Left lung (tissue), 10 donors: ENCODE measurements around the gene HDDC2. TPM values are rescaled to one million over a fixed set of nuclear protein-coding genes. Genes with fewer than 3 reads are reported as not detected.

ENCODE experiments used
- ATAC-seq: fragments of 200-7000 bp; cut with Tn5 transposase; one replicate; pipeline ENCODE4 v1.9.1; 2020; ENCODE audit warnings: moderate library complexity
- DNase-seq, 4 donors: peaks; one replicate each; pipeline ENCODE4 v3.0.0-alpha.2; 2013 to 2020
- H3K27ac ChIP-seq, 2 donors: fragments of 200-600 bp; sonication (generic) in 1 of 2; one replicate each; pipeline versions ENCODE4 v1.5.0 to v1.8.0; 2020 to 2021
- H3K27me3 ChIP-seq, 2 donors: fragments of 200-600 bp; sonication (generic) in 1 of 2; one replicate each; pipeline versions ENCODE4 v1.5.0 to v1.8.0; 2020 to 2021
- H3K36me3 ChIP-seq, 2 donors: fragments of 200-600 bp; sonication (generic) in 1 of 2; one replicate each; pipeline versions ENCODE4 v1.5.0 to v1.8.0; 2020 to 2021
- H3K4me1 ChIP-seq, 2 donors: fragments of 200-600 bp; one replicate each; pipeline ENCODE4 v1.8.0; 2021
- H3K4me3 ChIP-seq, 2 donors: fragments of 200-600 bp; sonication (generic) in 1 of 2; one replicate each; pipeline versions ENCODE4 v1.5.0 to v1.8.0; 2020 to 2021; ENCODE audit warnings: mild to moderate bottlenecking in 1 of 2
- H3K9me3 ChIP-seq, 2 donors: fragments of 200-600 bp; sonication (generic) in 1 of 2; one replicate each; pipeline versions ENCODE4 v1.5.0 to v1.8.0; 2020 to 2021
- intact Hi-C, 2 donors: fragments of 100-400 bp; cut with DNase I; formaldehyde crosslinking; loops; one replicate each; pipeline versions ENCODE4 v1.11.2 to v1.14.2; 2022
- polyA plus RNA-seq, 6 donors: library from polyadenylated mRNA; unstranded; fragments of 120-200 nt; gene quantifications; one replicate each; pipeline ENCODE4 v1.2.1, GENCODE V29; 2013; ENCODE audit not compliant: insufficient read length in 6 of 6
- total RNA-seq, 2 donors: library from RNA; stranded (reverse); fragmentation: NEBNext Ultra II Directional; extraction: Animal tissue kit (Norgen Biotek cat#: 25700); gene quantifications; one replicate each; pipeline ENCODE4 v1.2.1, GENCODE V29; 2021
- TF ChIP-seq, protein P1 (sequence below), 2 donors: fragments of 200-600 bp; sonication (generic) in 1 of 2; IDR thresholded peaks; one replicate each; pipeline versions ENCODE4 v1.5.0 to v1.8.0; 2021; ENCODE audit warnings: antibody characterized with exemption in 2 of 2
- donor health status: DM: no; HTN: yes; CAD: no.
- donor health status: DM: no; HTN: no; CAD: no.

Gene HDDC2
- total and polyA plus RNA-seq, 8 donors, result 49.2 to 86.9 (median 79.9) TPM

DNA sequence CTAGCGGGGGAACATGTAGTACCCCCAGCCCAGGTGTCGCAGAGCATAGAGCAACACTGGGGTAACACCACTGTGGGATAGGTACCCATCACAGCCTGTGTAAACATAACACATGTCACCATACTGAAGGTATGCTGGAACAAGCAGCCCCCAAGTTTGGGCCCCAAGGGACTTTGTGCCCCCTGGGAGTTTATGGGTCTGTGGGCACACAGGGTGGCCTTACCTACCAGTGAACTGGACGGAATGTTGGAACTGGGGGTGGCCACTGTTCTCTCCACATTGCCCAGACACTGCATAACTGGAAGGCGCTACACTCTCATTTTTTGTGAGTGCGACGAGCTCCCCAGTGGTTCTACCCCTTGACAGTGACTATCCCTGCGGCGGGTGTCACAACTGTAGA is 28.5 kb downstream of the HDDC2 start:
- Histone ChIP-seq H3K9me3 (no peaks in the 10 kb centered on the region), H3K4me3 (no peak overlapping the region), H3K27ac (no peak overlapping the region), H3K36me3 (peaks cover 5 to 55% of the 10 kb centered on the region in 2 donors), H3K27me3 (no peaks in the 10 kb centered on the region), H3K4me1 (no peaks in the 10 kb centered on the region)
- no peak for ATAC-seq
- TF ChIP-seq, protein P1, sequence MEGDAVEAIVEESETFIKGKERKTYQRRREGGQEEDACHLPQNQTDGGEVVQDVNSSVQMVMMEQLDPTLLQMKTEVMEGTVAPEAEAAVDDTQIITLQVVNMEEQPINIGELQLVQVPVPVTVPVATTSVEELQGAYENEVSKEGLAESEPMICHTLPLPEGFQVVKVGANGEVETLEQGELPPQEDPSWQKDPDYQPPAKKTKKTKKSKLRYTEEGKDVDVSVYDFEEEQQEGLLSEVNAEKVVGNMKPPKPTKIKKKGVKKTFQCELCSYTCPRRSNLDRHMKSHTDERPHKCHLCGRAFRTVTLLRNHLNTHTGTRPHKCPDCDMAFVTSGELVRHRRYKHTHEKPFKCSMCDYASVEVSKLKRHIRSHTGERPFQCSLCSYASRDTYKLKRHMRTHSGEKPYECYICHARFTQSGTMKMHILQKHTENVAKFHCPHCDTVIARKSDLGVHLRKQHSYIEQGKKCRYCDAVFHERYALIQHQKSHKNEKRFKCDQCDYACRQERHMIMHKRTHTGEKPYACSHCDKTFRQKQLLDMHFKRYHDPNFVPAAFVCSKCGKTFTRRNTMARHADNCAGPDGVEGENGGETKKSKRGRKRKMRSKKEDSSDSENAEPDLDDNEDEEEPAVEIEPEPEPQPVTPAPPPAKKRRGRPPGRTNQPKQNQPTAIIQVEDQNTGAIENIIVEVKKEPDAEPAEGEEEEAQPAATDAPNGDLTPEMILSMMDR (IDR thresholded peaks at IDR 0.05), result no peak
- no peak for DNase-seq
- intact Hi-C loops, result no loop called here

DNA sequence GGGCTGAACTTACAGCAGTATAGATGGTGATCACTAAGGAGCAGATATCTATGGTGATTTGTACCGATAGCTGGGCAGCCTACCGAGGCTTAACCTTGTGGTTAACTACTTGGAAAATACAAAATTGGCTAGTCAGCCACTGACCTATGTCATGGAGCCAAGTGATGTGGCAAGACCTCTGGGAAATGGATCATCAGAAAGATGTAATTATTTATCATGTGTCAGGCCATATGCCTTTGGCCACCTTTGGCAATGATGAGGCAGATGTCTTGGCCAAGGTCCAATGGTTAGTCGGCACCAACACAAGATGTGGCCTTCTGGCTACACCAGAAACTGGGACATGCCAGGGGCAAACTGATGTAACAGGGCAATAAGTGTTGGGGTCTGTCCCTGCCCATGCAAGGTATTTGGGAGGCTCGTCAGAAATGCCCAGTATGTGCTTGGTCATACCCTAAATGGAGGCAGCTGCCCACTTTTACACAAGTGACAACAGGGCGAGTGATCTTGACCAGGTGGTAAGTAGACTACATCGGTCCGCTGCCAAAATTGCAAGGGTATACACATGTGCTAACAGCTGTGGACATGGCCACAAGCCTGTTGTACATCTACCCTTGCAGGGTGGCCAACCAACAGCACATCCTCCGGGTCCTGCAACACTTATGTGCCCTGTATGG is 30.1 kb downstream of the HDDC2 start:
- H3K27me3 ChIP-seq, result no peaks in the 10 kb centered on the region
- intact Hi-C loops, result no loop called here
- H3K9me3 ChIP-seq, result no peaks in the 10 kb centered on the region
- DNase-seq (no peak), ATAC-seq (no peak)
- TF ChIP-seq, protein P1 (IDR thresholded peaks at IDR 0.05), result no peak
- H3K4me3 ChIP-seq, result no peak overlapping the region
- H3K27ac ChIP-seq, result no peak overlapping the region
- H3K4me1 ChIP-seq, result no peaks in the 10 kb centered on the region
- peaks cover 5 to 50% of the 10 kb centered on the region in 2 donors for H3K36me3 ChIP-seq

GRCh38 chr6:125270380-125270779 is 31.4 kb downstream of the HDDC2 start:
- intact Hi-C loops, result no loop called here
- DNase-seq (no peak), ATAC-seq (no peak)
- H3K36me3 ChIP-seq, result peaks cover 0 to 38% of the 10 kb centered on the region in 2 donors
- no peaks in the 10 kb centered on the region for H3K27me3 ChIP-seq
- no peaks in the 10 kb centered on the region for H3K9me3 ChIP-seq
- no peak overlapping the region for H3K27ac ChIP-seq
- TF ChIP-seq, protein P1 (IDR thresholded peaks at IDR 0.05), result no peak
- no peaks in the 10 kb centered on the region for H3K4me1 ChIP-seq
- no peak overlapping the region for H3K4me3 ChIP-seq

DNA sequence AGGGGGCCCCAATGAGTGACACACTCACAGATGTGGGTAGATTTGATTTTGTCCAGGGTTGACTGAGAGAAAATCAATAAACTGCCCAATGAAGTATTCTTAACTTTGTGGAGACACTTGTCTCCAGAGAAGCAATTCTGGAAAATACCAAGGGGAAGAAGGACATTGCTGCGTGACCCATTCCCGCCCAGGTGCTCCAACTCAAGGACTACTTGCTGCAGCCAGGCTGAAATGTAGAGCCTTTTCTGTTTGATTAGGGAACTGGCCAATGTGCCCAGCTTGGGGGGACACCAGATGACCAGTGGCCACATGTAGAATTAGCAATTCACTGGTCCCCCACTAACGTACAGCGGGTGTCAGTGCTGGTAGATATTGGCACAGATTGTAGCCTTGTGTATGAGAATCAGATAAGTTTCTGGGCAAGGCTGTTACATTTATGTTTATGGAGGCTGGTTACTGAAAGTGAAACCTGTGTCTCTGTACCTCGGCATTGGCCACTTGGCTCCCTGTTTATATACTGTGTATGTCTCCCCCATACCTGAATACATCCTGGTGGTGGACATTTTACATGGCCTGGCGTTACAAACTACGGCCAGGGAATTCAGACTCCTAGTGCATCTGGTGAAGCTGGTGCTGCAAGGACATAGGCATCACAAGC is 32.3 kb downstream of the HDDC2 start:
- TF ChIP-seq, protein P1 (IDR thresholded peaks at IDR 0.05), result no peak
- intact Hi-C loops, result no loop called here
- peaks cover 0 to 29% of the 10 kb centered on the region in 2 donors for H3K36me3 ChIP-seq
- no peak overlapping the region for H3K4me3 ChIP-seq
- H3K27ac ChIP-seq, result no peak overlapping the region
- H3K4me1 ChIP-seq, result no peaks in the 10 kb centered on the region
- no peak for DNase-seq
- peak; percentile 74 for ATAC-seq
- H3K27me3 ChIP-seq, result no peaks in the 10 kb centered on the region
- H3K9me3 ChIP-seq, result no peaks in the 10 kb centered on the region

GRCh38 chr6:125268765-125269164 is 33.0 kb downstream of the HDDC2 start:
- H3K4me3 ChIP-seq, result no peak overlapping the region
- H3K27me3 ChIP-seq, result no peaks in the 10 kb centered on the region
- H3K27ac ChIP-seq, result no peak overlapping the region
- H3K36me3 ChIP-seq, result peaks cover 0 to 24% of the 10 kb centered on the region in 2 donors
- H3K9me3 ChIP-seq, result no peaks in the 10 kb centered on the region
- no peak for DNase-seq
- ATAC-seq, result peak; percentile 11
- TF ChIP-seq, protein P1 (IDR thresholded peaks at IDR 0.05), result no peak
- no peaks in the 10 kb centered on the region for H3K4me1 ChIP-seq
- intact Hi-C loops, result no loop called here
